ENCODE results near the gene TBX10. TPM values are rescaled to one million over a fixed set of nuclear protein-coding genes. Genes with fewer than 3 reads are reported as not detected.
A peak's percentile ranks its signal among the peaks of the same experiment; 100 is the strongest.
"Not testable (repeated sequence)": the region's sequence is repeated elsewhere in the genome, so short reads cannot be mapped to it uniquely, and the experiment has no call there.

TBX10 gene
- polyA plus RNA-seq, 4 donors = 0.04 to 0.11 TPM; not detected in 2

DNA sequence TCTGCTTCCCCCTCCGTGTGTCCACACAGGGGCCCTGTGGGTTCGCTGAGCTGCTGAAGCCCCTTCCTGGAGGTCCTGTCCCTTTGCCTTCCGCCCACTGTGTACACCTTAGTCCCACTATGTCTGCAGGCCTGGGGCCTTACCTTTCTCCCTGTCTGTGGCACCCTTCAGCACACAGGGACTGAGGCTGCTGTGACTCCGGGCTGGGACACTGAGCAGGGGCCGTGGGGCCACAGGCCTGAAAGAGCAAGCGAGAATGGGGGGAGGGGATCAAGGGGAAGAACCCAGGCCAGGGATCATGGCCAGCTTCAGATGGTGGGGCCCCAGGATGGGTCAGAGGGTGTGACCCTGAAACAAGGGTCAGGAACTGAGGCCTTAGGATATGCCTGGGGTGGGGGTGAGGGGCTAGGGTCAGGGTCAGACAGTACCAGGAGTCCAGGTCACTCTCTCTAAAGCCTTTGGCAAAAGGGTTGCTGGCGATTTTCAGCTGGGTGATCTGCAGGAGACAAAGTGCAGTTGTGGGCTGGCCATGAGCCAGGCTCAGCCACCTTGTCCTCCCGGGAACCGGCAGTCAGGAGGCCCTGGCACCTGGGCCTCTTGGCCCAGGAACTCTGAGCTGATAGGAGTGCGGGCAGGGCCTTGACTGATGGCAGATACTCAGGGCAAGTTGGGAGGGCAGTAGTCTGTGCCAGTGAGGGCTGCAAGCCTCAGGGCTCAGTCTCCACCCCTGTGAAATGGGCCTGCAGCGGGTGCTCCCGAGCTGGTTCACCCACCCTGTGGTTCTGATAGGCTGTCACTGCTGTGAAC, 7.2 kb downstream of the TBX10 start:
- DNase-seq (ENCODE audit: low read depth in 4 of 4, low spot score in 3 of 4) = no peak

DNA sequence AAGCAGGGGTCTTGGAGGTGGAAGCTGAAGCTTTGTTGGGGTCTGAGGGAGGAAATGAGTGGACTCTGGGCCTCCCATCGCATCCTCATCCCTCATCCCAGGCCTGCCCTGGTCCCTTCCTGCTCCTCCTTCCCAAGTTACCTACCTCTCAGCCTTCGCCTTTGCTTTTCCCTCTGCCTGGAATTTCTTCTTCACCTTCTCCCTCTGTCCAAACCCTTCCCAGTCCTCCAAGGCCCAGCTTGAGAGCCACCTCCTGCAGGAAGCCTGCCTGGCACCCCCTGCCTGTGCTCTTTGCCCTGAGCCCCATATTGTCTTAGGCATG, 7.7 kb downstream of the TBX10 start:
- DNase-seq (ENCODE audit: low read depth in 4 of 4, low spot score in 3 of 4) = no peak

DNA sequence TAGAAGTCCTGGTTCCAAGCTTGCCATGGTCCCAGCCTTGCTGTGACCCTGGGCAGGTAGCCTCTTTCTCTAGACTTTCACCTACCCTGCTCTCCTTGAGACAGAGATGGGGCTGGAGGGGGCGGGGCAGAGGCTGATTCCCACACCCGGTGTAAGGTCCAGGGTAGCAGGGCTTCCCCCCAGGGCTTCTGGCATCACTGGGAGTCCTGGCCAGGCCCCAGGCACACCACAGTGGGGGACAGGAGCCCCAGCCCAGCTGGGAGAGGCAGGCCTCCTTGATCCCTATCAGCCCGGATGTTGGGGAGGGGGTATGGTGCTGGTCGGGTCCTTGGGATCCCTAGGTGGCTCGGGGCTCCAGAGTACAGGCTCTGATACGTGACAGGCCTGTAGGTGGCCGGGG, 8.2 kb downstream of the TBX10 start:
- DNase-seq (ENCODE audit: low read depth in 4 of 4, low spot score in 3 of 4) = no peak

DNA sequence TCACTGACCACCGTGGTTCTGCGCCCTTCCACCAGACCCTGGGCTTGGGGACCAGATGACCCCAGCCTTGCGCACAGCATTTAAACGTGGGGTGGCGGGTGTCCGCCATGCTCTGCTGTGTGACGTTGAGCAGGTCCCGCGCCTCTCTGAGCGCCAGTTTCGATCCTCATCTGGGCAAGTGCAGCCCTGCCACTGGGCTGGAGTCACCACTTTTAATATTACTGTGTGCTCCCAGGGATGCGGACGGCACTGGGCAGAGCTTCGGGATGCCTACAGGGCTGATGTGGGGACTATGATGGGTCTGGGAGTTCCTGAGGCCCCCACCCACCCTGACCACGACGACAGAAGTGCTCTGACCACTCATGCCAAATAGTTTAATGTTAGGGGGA, 8.6 kb downstream of the TBX10 start:
- DNase-seq (ENCODE audit: low read depth in 4 of 4, low spot score in 3 of 4) = no peak

DNA sequence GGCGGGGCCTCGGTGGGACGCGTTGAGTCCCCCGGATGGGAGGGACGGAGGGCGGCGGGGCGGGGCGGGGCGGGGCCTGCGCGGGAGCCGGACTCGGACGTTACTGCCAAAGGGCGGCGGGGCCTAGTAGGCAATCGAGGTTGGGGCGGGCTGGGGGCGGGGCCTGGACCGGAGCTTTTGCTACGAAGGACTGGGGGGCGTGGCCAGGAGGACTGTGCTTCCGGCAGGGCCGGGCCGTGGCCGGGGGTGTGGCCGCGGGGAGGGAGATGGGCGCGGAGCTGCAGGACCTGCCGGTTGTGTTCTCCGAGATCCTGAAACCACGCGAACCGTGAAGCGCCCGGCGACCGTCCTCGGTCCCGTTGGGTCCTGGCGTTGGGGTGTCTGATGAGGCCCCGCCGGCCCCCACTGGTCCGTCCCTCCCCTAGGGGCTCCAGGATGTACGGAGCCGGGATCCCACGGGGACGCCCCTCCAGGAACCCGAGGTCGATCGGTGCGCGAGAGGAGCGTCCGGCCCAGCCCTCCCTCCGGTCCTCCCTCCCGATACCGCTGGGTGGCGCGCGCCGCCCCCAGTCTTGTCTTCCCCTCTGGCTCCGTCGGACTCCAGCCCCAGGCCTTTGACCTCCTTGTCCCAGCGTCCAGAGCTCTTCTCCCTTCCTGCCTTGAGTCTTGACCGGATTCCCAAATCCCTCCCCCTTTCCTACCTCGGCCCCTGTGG, 9.2 kb downstream of the TBX10 start:
- DNase-seq (ENCODE audit: low read depth in 4 of 4, low spot score in 3 of 4) = peak; percentile 89 to 93 (median 92)

GRCh38 chr11:67629386-67630227, 10.0 kb downstream of the TBX10 start, which contains the start of gene NUDT8:
Gene NUDT8 (minus strand): TSS chr11:67629937. CDS start chr11:67629911, 26 bp downstream.
- DNase-seq (ENCODE audit: low read depth in 4 of 4, low spot score in 3 of 4) = peak in 2 of 4 donors; percentile 44 to 61

DNA sequence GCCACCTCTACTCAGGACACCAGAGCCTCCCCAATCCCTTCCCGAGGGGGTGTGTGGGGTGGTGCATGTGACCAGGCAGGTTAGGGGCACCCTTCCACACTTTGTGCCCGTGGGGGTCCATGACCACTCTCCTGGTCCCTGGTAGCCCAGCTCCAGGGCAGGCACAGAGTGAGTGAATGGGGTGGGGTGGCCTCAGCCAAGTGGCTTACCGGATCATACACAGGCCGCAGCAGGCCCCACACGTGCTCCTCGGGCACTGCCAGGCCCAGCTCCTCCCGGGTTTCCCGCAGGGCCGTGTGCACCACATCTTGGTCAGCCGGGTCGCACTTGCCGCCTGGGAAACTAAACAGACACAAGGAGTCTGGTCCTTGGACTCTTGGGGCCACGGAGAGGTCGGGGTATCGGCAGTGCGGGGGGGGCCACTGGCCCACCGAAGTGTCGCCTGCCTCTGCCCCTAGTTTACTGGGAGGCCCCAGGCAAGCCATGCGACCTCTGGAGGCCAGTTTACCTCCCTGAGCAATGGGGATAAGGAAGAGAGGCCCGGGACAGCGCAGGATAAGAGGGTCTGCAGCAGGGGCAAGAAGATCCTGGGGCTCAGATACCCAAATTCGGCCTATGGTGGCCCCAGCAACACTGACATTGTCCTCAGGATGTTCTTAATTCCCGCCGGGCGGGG, 10.7 kb downstream of the TBX10 start:
- DNase-seq (ENCODE audit: low read depth in 4 of 4, low spot score in 3 of 4) = no peak

DNA sequence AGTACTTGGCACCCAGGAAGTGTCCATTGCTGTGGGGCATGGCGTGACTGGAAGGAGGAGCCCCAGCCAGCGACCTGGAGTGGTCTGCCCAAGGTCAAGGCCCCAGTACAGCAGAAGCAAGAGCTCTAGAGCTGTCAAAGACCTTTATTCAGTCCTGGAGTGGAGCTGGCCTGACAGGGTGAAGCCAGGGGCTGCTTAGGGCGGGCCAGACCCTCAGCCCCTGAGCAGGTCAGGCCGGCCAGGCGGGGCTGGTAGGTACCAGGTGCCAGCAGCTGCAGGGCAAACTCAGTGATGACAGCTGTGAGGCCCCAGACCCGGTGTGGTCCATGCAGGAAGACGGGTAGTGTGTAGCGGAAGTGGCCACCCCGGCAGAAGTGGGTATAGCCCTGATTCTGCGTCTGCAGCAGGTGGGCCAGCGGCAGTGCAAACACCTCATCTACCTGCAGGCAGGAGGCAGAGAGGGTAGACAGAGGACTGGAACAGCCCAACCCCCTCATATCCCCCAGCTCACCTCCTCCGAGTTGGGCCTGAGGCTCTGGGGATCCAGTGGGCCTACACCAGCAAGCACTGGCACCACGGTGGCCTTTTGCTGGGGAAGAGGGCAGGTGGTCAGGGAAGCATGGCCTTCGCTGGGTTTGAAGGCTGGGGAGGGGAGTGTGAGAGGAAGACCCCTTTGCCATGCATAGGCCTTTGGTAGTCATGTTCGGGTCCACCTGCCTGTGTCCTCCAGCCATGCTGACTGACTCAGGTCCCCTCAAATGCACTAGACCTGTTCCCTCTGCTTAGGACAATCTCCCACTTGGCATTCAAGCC, 11.5 kb downstream of the TBX10 start:
- no peak for DNase-seq (ENCODE audit: low read depth in 4 of 4, low spot score in 3 of 4)

DNA sequence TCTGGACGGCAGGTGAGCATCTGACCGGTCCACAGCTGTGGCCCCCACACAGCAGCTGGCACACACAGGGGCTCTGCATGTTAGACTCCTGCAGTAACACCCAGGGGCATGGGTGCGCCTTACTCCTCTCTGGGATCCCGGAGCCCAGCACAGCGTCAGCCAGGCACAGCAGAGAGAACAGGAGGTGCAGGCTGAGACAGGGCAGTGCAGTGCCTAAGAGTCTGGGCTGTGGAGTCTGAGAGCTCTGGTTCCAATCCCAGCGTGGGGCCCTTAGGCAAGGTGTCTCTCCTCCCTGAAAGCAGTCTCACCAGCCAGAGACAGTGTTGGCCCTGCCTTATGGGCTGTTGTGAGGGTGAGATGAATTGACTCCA, 12.1 kb downstream of the TBX10 start:
- DNase-seq (ENCODE audit: low read depth in 4 of 4, low spot score in 3 of 4) = no peak

DNA sequence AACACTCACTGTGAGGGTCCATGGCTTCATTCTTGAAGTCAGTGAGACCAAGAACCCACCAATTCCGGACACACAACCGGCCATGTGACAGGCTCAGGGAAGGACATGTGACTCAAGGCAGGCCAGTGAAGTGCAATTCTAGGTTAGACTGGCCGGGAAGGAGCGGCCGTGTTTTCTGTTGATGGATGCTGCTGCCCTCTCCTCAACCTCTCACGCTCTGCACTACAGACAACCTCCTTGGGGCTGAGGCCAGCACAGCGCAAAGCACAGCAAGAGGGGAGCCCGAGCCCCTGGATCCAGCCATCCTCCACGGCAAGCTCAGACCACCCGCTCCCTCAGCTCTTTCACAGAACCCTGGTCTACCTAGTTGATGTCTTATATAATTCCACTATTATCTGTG, 12.6 kb downstream of the TBX10 start:
- DNase-seq (ENCODE audit: low read depth in 4 of 4, low spot score in 3 of 4) = no peak

- DNase-seq (ENCODE audit: low read depth in 4 of 4, low spot score in 3 of 4) = not testable (repeated sequence)
These were observed 13.3 kb downstream of the TBX10 start for GRCh38 chr11:67626131-67626833.

DNA sequence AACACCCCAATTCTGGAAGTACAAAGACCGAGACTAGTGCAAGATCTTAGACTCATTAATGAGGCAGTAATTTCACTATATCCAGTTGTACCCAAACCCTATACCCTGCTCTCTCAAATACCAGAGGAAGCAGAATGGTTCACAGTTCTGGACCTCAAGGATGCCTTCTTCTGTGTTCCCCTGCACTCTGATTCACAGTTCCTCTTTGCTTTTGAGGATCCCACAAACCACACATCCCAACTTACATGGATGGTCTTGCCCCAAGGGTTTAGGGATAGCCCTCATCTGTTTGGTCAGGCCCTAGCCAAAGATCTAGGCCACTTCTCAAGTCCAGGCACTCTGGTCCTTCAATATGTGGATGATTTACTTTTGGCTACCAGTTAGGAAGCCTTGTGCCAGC, 15.8 kb downstream of the TBX10 start:
- DNase-seq (ENCODE audit: low read depth in 4 of 4, low spot score in 3 of 4) = not testable (repeated sequence)

- DNase-seq (ENCODE audit: low read depth in 4 of 4, low spot score in 3 of 4) = not testable (repeated sequence)
These were observed 16.7 kb downstream of the TBX10 start for GRCh38 chr11:67622905-67623304.

GRCh38 chr11:67621928-67622327, 17.6 kb downstream of the TBX10 start:
- not testable (repeated sequence) for DNase-seq (ENCODE audit: low read depth in 4 of 4, low spot score in 3 of 4)

DNA sequence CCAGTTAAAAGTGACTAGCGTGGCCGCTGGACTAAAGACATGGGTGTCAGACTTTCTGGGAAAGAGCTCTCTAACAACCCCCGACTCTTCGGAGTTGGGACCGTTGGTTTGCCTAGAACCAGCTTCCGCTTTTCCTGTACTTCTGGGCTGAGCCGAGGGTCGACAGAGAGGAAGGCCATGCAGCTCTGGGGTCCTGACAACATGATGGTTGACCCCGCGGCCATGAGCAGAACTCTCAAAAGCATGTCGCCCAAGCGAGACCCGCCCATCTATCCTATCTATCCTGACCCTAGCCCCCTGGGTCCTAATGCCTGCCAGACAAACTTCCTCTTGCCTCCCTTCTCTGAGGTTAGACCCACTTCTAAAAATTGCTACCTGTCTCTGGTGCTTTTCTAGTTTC, 18.9 kb downstream of the TBX10 start:
- not testable (repeated sequence) for DNase-seq (ENCODE audit: low read depth in 4 of 4, low spot score in 3 of 4)

DNA sequence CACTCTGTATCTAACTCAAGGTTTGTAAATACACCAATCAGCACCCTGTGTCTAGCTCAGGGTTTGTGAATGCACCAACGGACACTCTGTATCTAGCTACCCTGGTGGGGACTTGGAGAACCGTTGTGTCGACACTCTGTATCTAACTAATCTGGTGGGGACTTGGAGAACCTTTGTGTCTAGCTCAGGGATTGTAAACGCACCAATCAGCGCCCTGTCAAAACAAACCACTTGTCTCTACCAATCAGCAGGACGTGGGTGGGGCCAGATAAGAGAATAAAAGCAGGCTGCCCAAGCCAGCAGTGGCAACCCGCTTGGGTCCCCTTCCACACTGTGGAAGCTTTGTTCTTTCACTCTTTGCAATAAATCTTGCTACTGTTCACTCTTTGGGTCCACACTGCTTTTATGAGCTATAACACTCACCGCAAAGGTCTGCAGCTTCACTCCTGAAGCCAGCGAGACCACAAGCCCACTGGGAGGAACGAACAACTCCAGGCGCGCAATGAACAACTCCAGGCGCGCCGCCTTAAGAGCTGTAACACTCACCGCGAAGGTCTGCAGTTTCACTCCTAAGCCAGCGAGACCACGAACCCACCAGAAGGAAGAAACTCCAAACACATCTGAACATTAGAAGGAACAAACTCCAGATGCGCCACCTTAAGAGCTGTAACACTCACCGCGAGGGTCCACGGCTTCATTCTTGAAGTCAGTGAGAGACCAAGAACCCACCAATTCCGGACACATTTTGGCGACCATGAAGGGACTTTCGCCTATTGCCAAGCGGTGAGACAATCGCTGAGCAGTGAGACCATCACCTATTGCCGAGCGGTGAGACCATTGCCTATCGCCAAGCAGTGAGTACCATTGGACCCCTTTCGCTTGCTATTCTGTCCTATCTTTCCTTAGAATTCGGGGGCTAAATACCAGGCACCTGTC, 19.6 kb downstream of the TBX10 start:
- not testable (repeated sequence) for DNase-seq (ENCODE audit: low read depth in 4 of 4, low spot score in 3 of 4)

DNA sequence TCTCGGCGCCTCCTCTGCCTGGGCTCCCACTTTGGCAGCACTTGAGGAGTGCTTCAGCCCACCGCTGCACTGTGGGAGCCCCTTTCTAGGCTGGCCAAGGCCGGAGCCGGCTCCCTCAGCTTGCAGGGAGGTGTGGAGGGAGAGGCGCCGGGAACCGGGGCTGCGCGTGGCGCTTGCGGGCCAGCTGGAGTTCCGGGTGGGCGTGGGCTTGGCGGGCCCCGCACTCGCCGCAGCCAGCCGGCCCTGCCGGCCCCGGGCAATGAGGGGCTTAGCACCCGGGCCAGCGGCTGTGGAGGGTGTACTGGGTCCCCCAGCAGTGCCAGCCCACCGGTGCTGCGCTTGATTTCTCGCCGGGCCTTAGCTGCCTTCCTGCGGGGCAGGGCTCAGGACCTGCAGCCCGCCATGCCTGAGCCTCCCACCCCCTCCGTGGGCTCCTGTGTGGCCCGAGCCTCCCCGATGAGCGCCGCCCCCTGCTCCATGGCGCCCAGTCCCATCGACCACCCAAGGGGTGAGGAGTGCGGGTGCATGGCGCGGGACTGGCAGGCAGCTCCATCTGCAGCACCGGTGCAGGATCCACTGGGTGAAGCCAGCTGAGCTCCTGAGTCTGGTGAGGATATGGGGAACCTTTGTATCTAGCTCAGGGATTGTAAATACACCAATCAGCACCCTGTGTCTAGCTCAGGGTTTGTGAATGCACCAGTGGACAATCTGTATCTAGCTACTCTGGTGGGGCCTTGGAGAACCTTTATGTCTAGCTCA, 20.5 kb downstream of the TBX10 start:
- DNase-seq (ENCODE audit: low read depth in 4 of 4, low spot score in 3 of 4) = not testable (repeated sequence)
